Measurements from ENCODE around the gene MICALL2.

The MICALL2 gene

GRCh38 chr7:1393421-1393820 lies 65.8 kb downstream of the MICALL2 start:
- FAIRE-seq (no peak), DNase-seq (ENCODE audit: insufficient read length, low spot score) (no peak)
- TF ChIP-seq CTCF (IDR thresholded peaks at IDR 0.05; ENCODE audit: insufficient read depth, missing control alignments): no peak

DNA sequence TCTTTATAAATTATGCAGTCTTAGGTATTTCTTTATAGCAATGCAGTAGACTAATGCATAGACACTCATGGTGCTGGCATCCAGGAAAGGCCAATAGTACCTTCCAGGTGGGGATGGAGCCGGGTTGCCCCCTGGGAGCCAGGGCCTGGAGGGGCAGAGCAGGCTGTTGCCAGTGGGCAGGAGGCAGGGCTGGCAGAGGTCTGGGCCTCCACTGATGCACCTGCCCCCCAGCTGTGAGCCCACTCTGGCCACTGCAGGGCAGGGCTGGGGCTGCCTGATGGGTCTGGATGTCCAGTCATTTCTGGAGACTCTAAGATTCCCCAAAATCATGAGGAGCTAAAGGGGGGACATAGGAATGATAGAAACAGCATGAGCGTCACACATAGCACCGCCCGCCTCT lies 66.7 kb downstream of the MICALL2 start:
- no peak for TF ChIP-seq CTCF (IDR thresholded peaks at IDR 0.05; ENCODE audit: insufficient read depth, missing control alignments)
- no peak for DNase-seq (ENCODE audit: insufficient read length, low spot score)
- FAIRE-seq: no peak

GRCh38 chr7:1391449-1391848 lies 67.8 kb downstream of the MICALL2 start:
- DNase-seq (ENCODE audit: insufficient read length, low spot score): no peak
- no peak for FAIRE-seq
- TF ChIP-seq CTCF (IDR thresholded peaks at IDR 0.05; ENCODE audit: insufficient read depth, missing control alignments): no peak

GRCh38 chr7:1388703-1389335 lies 70.5 kb downstream of the MICALL2 start:
- no peak for TF ChIP-seq CTCF (IDR thresholded peaks at IDR 0.05; ENCODE audit: insufficient read depth, missing control alignments)
- no peak for DNase-seq (ENCODE audit: insufficient read length, low spot score)
- no peak for FAIRE-seq

GRCh38 chr7:1388021-1388702 lies 71.1 kb downstream of the MICALL2 start:
- no peak for TF ChIP-seq CTCF (IDR thresholded peaks at IDR 0.05; ENCODE audit: insufficient read depth, missing control alignments)
- no peak for DNase-seq (ENCODE audit: insufficient read length, low spot score)
- no peak for FAIRE-seq

- no peak for TF ChIP-seq CTCF (IDR thresholded peaks at IDR 0.05; ENCODE audit: insufficient read depth, missing control alignments)
- no peak for FAIRE-seq
- no peak for DNase-seq (ENCODE audit: insufficient read length, low spot score)
These were observed 72.0 kb downstream of the MICALL2 start for GRCh38 chr7:1387261-1387660.

DNA sequence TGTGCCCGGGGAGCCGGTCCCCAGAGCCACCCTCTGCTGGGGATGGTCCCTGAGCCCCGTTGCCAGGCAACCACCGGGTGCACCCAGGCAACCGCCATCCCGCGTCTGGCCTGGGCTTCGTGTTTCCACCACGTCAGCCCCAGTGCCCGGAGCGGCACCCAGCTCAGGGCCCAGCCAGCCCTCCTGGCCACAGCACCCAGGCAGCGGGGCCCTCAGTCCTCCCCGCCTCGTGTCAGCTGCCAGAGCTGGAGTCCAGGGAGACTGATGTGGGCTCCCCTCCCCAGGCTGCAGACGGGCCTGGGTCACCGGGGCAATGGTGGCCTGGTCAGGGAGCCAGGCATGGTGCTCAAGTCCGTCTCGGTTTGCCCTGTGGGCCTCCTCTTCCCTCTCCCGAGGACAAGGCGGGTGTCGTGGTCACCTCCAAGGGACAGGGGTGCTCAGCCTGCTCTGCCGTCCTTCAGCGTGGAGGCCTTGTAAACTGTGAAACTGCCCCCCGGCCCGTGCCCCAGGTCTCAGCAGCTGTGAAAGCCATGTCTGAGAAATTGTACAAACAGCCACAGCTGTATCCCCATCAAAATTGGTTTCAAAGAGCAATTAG lies 72.5 kb downstream of the MICALL2 start:
- no peak for TF ChIP-seq CTCF (IDR thresholded peaks at IDR 0.05; ENCODE audit: insufficient read depth, missing control alignments)
- DNase-seq (ENCODE audit: insufficient read length, low spot score) (no peak), FAIRE-seq (no peak)

Data from D721Med (cell line).